OCI-LY1 (cell line): ENCODE data around the gene ADM2.

Experiments used
- H2AFZ ChIP-seq: fragments of 200-600 bp; sonication (generic), shearing (Covaris generic); 2 replicates; pipeline ENCODE4 v1.6.0; 2014; ENCODE audit warnings: antibody characterized with exemption, mild to moderate bottlenecking, low read length
- H3F3A ChIP-seq: fragments of 200-600 bp; sonication (generic), shearing (Covaris generic); 2 replicates; pipeline ENCODE4 v1.6.0; 2014; ENCODE audit warnings: mild to moderate bottlenecking, antibody characterized with exemption, low read length, moderate library complexity; ENCODE audit not compliant: insufficient read depth
- H3K27ac ChIP-seq: fragments of 200-600 bp; sonication (generic); 2 replicates; pipeline ENCODE4 v1.5.1; 2014; ENCODE audit warnings: low read length, mixed run types, mild to moderate bottlenecking, low read depth; ENCODE audit not compliant: poor library complexity, severe bottlenecking
- H3K27me3 ChIP-seq: fragments of 200-600 bp; sonication (generic); 2 replicates; pipeline ENCODE4 v1.6.0; 2014; ENCODE audit warnings: antibody characterized with exemption, mild to moderate bottlenecking, low read length, moderate library complexity; ENCODE audit not compliant: insufficient read depth
- H3K36me3 ChIP-seq: fragments of 200-600 bp; sonication (generic); 2 replicates; pipeline ENCODE4 v1.6.1; 2014; ENCODE audit warnings: mild to moderate bottlenecking, antibody characterized with exemption, low read length, moderate library complexity, mixed read lengths; ENCODE audit not compliant: insufficient read depth
- H3K4me1 ChIP-seq: fragments of 200-600 bp; sonication (generic); 2 replicates; pipeline ENCODE4 v1.5.1; 2014; ENCODE audit warnings: mild to moderate bottlenecking, low read length, moderate library complexity; ENCODE audit not compliant: insufficient read depth, severe bottlenecking
- H3K4me2 ChIP-seq: fragments of 200-600 bp; sonication (generic), shearing (Covaris generic); 2 replicates; pipeline ENCODE4 v1.6.1; 2014; ENCODE audit warnings: low read length
- H3K4me3 ChIP-seq: fragments of 200-600 bp; sonication (generic); 2 replicates; pipeline ENCODE4 v1.5.1; 2014; ENCODE audit warnings: low read length, low read depth, mild to moderate bottlenecking, mixed read lengths; ENCODE audit not compliant: poor library complexity, severe bottlenecking
- H3K79me2 ChIP-seq: fragments of 200-600 bp; shearing (Covaris generic); 2 replicates; pipeline ENCODE4 v1.6.1; 2016; ENCODE audit warnings: mixed run types, low read length, mixed read lengths; ENCODE audit not compliant: insufficient read depth
- H3K9ac ChIP-seq: fragments of 200-600 bp; sonication (generic), shearing (Covaris generic); 2 replicates; pipeline ENCODE4 v1.6.1; 2014; ENCODE audit warnings: mild to moderate bottlenecking, low read length, mixed read lengths
- H3K9me2 ChIP-seq: fragments of 200-600 bp; sonication (generic), shearing (Covaris generic); 2 replicates; pipeline ENCODE4 v1.6.1; 2014; ENCODE audit warnings: low read depth, mild to moderate bottlenecking, low read length, mixed read lengths
- H3K9me3 ChIP-seq: fragments of 200-600 bp; shearing (Covaris generic); 2 replicates; pipeline ENCODE4 v1.6.1; 2014; ENCODE audit warnings: low read length, mixed read lengths
- H4K20me1 ChIP-seq: fragments of 200-600 bp; sonication (generic), shearing (Covaris generic); 2 replicates; pipeline ENCODE4 v1.6.0; 2016; ENCODE audit warnings: mild to moderate bottlenecking, low read length; ENCODE audit not compliant: insufficient read depth
- CTCF ChIP-seq: fragments of 200-600 bp; sonication (generic), shearing (Covaris generic); IDR thresholded peaks from 2 replicates; pipeline ENCODE4 v1.5.1; 2017; ENCODE audit warnings: mild to moderate bottlenecking, antibody characterized with exemption, low read length, moderate library complexity, mixed read lengths
- EZH2 ChIP-seq: fragments of 200-600 bp; sonication (generic), shearing (Covaris generic); IDR thresholded peaks from 2 replicates; pipeline ENCODE4 v1.8.0; 2017; ENCODE audit warnings: borderline replicate concordance, mixed run types, mild to moderate bottlenecking, antibody characterized with exemption, low read length, moderate library complexity, mixed read lengths

Gene ADM2

GRCh38 chr22:50436841-50437341 is 44.5 kb upstream of the ADM2 start:
- H3K9me3 ChIP-seq: no peaks in the 10 kb centered on the region
- H3K79me2 ChIP-seq: no peaks in the 10 kb centered on the region
- H3K4me3 ChIP-seq: no peak overlapping the region
- H3K9me2 ChIP-seq: no peaks in the 10 kb centered on the region
- H4K20me1 ChIP-seq: no peaks in the 10 kb centered on the region
- no peak overlapping the region for H3K27ac ChIP-seq
- no peaks in the 10 kb centered on the region for H3K4me1 ChIP-seq
- no peak overlapping the region for H2AFZ ChIP-seq
- no peak for TF ChIP-seq CTCF
- H3K9ac ChIP-seq: no peak overlapping the region
- H3K4me2 ChIP-seq: no peak overlapping the region
- peaks cover 77% of the 10 kb centered on the region for H3K36me3 ChIP-seq
- H3F3A ChIP-seq: no peaks in the 10 kb centered on the region
- H3K27me3 ChIP-seq: no peaks in the 10 kb centered on the region

GRCh38 chr22:50437511-50438304 is 43.6 kb upstream of the ADM2 start:
- peaks cover 72% of the 10 kb centered on the region for H3K36me3 ChIP-seq
- H3F3A ChIP-seq: no peaks in the 10 kb centered on the region
- H2AFZ ChIP-seq: no peak overlapping the region
- no peak overlapping the region for H3K4me3 ChIP-seq
- no peak overlapping the region for H3K9ac ChIP-seq
- H3K4me1 ChIP-seq: no peaks in the 10 kb centered on the region
- H3K27ac ChIP-seq: no peak overlapping the region
- H3K9me3 ChIP-seq: no peaks in the 10 kb centered on the region
- no peaks in the 10 kb centered on the region for H4K20me1 ChIP-seq
- no peaks in the 10 kb centered on the region for H3K79me2 ChIP-seq
- no peaks in the 10 kb centered on the region for H3K9me2 ChIP-seq
- no peaks in the 10 kb centered on the region for H3K27me3 ChIP-seq
- H3K4me2 ChIP-seq: no peak overlapping the region
- TF ChIP-seq CTCF (no peak), EZH2 (no peak)

- Histone ChIP-seq H3K4me3 (no peak overlapping the region), H4K20me1 (no peaks in the 10 kb centered on the region), H3F3A (no peaks in the 10 kb centered on the region), H2AFZ (no peak overlapping the region), H3K27me3 (no peaks in the 10 kb centered on the region), H3K27ac (no peak overlapping the region), H3K36me3 (peaks cover 79% of the 10 kb centered on the region), H3K4me1 (peaks cover 5% of the 10 kb centered on the region), H3K9me2 (no peaks in the 10 kb centered on the region), H3K79me2 (no peaks in the 10 kb centered on the region), H3K9me3 (no peaks in the 10 kb centered on the region), H3K4me2 (no peak overlapping the region), H3K9ac (no peak overlapping the region)
- TF ChIP-seq CTCF (no peak), EZH2 (no peak)
Measured at GRCh38 chr22:50438305-50439275, 42.8 kb upstream of the ADM2 start.
